H1 (cell line): ENCODE measurements around the gene MAGEC2. TPM values are rescaled to one million over a fixed set of nuclear protein-coding genes. Genes with fewer than 3 reads are reported as not detected.

Experiments
- CTCF ChIA-PET: fragments of 300-600 bp; sonication (Branson Sonifier 250); formaldehyde crosslinking; loops from one replicate; lab custom pipeline; 2021; ENCODE audit not compliant: partially characterized antibody; lab: Charles Lee
- POLR2A ChIA-PET: fragments of 300-600 bp; sonication (Branson Sonifier 250); formaldehyde crosslinking; loops from one replicate; lab custom pipeline; 2021; ENCODE audit warnings: inconsistent platforms; ENCODE audit not compliant: partially characterized antibody; lab: Charles Lee
- DNase-seq, 2 experiments: peaks; one replicate each; pipeline versions ENCODE4 v3.0.0 to v3.0.0-alpha.2; 2010 to 2022; ENCODE audit warnings: low spot score in 2 of 2, low read depth in 1 of 2, mixed read lengths in 1 of 2
- FAIRE-seq: peaks from 2 replicates; lab custom pipeline; 2011; peaks lifted over from hg19 to GRCh38; lab: Jason Lieb, UNC
- H2AFZ ChIP-seq: 2 replicates; pipeline ENCODE4 v1.8.1; 2012; ENCODE audit warnings: low read length, inconsistent platforms
- H2AK5ac ChIP-seq: 2 replicates; pipeline ENCODE4 v1.6.1; 2013; ENCODE audit warnings: low read depth, low read length
- H2BK120ac ChIP-seq: replicated peaks from 2 replicates; pipeline ENCODE3; 2013; ENCODE audit warnings: low read depth, low read length, inconsistent platforms
- H2BK12ac ChIP-seq: 2 replicates; pipeline ENCODE4 v1.6.1; 2013; ENCODE audit warnings: low read depth, low read length
- H2BK15ac ChIP-seq: 2 replicates; pipeline ENCODE4 v1.6.1; 2013; ENCODE audit warnings: low read length
- H2BK20ac ChIP-seq: 2 replicates; pipeline ENCODE4 v1.6.1; 2013; ENCODE audit warnings: low read length
- H2BK5ac ChIP-seq: 2 replicates; pipeline ENCODE4 v1.6.1; 2013; ENCODE audit warnings: low read depth, low read length
- H3K14ac ChIP-seq: 2 replicates; pipeline ENCODE4 v1.6.1; 2013; ENCODE audit warnings: inconsistent platforms; ENCODE audit not compliant: insufficient read length
- H3K18ac ChIP-seq: 2 replicates; pipeline ENCODE4 v1.6.1; 2013; ENCODE audit warnings: low read length; ENCODE audit errors: extremely low read depth
- H3K23ac ChIP-seq: 2 replicates; pipeline ENCODE4 v1.6.1; 2013; ENCODE audit warnings: inconsistent platforms; ENCODE audit not compliant: insufficient read length
- H3K23me2 ChIP-seq: 2 replicates; pipeline ENCODE4 v1.6.1; 2013; ENCODE audit warnings: low read depth, low read length
- H3K27ac ChIP-seq: 2 replicates; pipeline ENCODE4 v1.6.1; 2011; ENCODE audit warnings: low read depth, low read length, inconsistent platforms
- H3K27me3 ChIP-seq, 4 experiments: replicated peaks in 1 of 4; 1 replicate in 1 of 4; 2 replicates in 3 of 4; pipeline versions ENCODE4 v1.6.1 to v1.8.1; 2011 to 2013; ENCODE audit warnings: low read length in 3 of 4, mild to moderate bottlenecking in 3 of 4, inconsistent platforms in 2 of 4, mixed read lengths in 2 of 4, moderate library complexity in 1 of 4; ENCODE audit not compliant: control insufficient read depth in 3 of 4, insufficient read depth in 3 of 4; ENCODE audit errors: extremely low read depth in 1 of 4
- H3K36me3 ChIP-seq, 4 experiments: 2 replicates each; pipeline versions ENCODE4 v1.6.1 to v1.8.1; 2011 to 2013; ENCODE audit warnings: mild to moderate bottlenecking in 4 of 4, low read length in 3 of 4, moderate library complexity in 2 of 4, control low read depth in 1 of 4, inconsistent platforms in 1 of 4; ENCODE audit not compliant: insufficient read depth in 4 of 4, control insufficient read depth in 2 of 4
- H3K4ac ChIP-seq: replicated peaks from 2 replicates; pipeline ENCODE3; 2013; ENCODE audit warnings: low read length, low read depth, mixed read lengths, inconsistent platforms; ENCODE audit not compliant: insufficient read length
- H3K4me1 ChIP-seq, 4 experiments: replicated peaks in 1 of 4; 1 replicate in 1 of 4; 2 replicates in 3 of 4; pipeline versions ENCODE4 v1.6.1 to v1.8.1; 2011 to 2013; ENCODE audit warnings: low read length in 3 of 4, inconsistent platforms in 2 of 4, mixed read lengths in 1 of 4; ENCODE audit not compliant: insufficient read depth in 4 of 4, control insufficient read depth in 3 of 4
- H3K4me2 ChIP-seq, 2 experiments: 2 replicates each; pipeline versions ENCODE4 v1.6.1 to v1.8.1; 2011 to 2013; ENCODE audit warnings: low read depth in 2 of 2, low read length in 2 of 2, control low read depth in 1 of 2, inconsistent platforms in 1 of 2, mild to moderate bottlenecking in 1 of 2; ENCODE audit not compliant: insufficient read depth in 1 of 2
- H3K4me3 ChIP-seq, 4 experiments: fragments of 200-600, 300-600 bp in 1 of 4; sonication (generic), shearing (Covaris generic), sonication (Bioruptor Twin) in 1 of 4; 2 replicates each; pipeline versions ENCODE4 v1.5.1 to v1.8.1; 2011 to 2016; ENCODE audit warnings: low read length in 4 of 4, low read depth in 3 of 4, control low read depth in 2 of 4, inconsistent platforms in 2 of 4, mild to moderate bottlenecking in 2 of 4, mixed read lengths in 1 of 4, moderate library complexity in 1 of 4; ENCODE audit not compliant: insufficient read depth in 2 of 4; ENCODE audit errors: extremely low read depth in 1 of 4
- H3K56ac ChIP-seq: replicated peaks from 2 replicates; pipeline ENCODE3; 2013; ENCODE audit warnings: low read depth, mild to moderate bottlenecking, mixed read lengths, low read length, inconsistent platforms; ENCODE audit not compliant: insufficient read length
- H3K79me1 ChIP-seq: 2 replicates; pipeline ENCODE4 v1.6.1; 2013; ENCODE audit warnings: low read depth, low read length, control low read depth
- H3K79me2 ChIP-seq, 2 experiments: 2 replicates each; pipeline versions ENCODE4 v1.6.1 to v1.8.1; 2012 to 2013; ENCODE audit warnings: low read length in 2 of 2, mild to moderate bottlenecking in 2 of 2, inconsistent platforms in 1 of 2; ENCODE audit not compliant: insufficient read depth in 2 of 2, control insufficient read depth in 1 of 2
- H3K9ac ChIP-seq, 4 experiments: replicated peaks in 1 of 4; 1 replicate in 1 of 4; 2 replicates in 3 of 4; pipeline versions ENCODE4 v1.6.1 to v1.8.1; 2011 to 2013; ENCODE audit warnings: low read depth in 3 of 4, low read length in 3 of 4, control low read depth in 2 of 4, mild to moderate bottlenecking in 2 of 4, moderate library complexity in 2 of 4, inconsistent platforms in 1 of 4; ENCODE audit errors: extremely low read depth in 1 of 4
- H3K9me3 ChIP-seq, 2 experiments: 2 replicates each; pipeline versions ENCODE4 v1.6.1 to v1.8.1; 2012 to 2013; ENCODE audit warnings: mild to moderate bottlenecking in 2 of 2, moderate library complexity in 2 of 2, control low read depth in 1 of 2, inconsistent platforms in 1 of 2, low read depth in 1 of 2, low read length in 1 of 2, mixed read lengths in 1 of 2; ENCODE audit not compliant: insufficient read depth in 2 of 2
- H4K20me1 ChIP-seq, 2 experiments: replicated peaks in 1 of 2; 2 replicates each; pipeline versions ENCODE3 to v1.8.1; 2011 to 2013; ENCODE audit warnings: inconsistent platforms in 2 of 2, low read length in 2 of 2, mild to moderate bottlenecking in 1 of 2; ENCODE audit not compliant: insufficient read depth in 2 of 2, control insufficient read depth in 1 of 2
- H4K5ac ChIP-seq: 2 replicates; pipeline ENCODE4 v1.6.1; 2013; ENCODE audit warnings: low read length, low read depth, mixed read lengths, inconsistent platforms; ENCODE audit not compliant: insufficient read length
- H4K8ac ChIP-seq: 2 replicates; pipeline ENCODE4 v1.8.0; 2013; ENCODE audit warnings: mild to moderate bottlenecking, moderate library complexity, low read length, inconsistent platforms; ENCODE audit not compliant: insufficient read depth; ENCODE audit errors: extremely low read depth
- H4K91ac ChIP-seq: replicated peaks from 2 replicates; pipeline ENCODE3; 2013; ENCODE audit warnings: low read length, mixed read lengths, inconsistent platforms; ENCODE audit not compliant: insufficient read length
- WGBS, 2 experiments: shearing (Covaris generic) in 1 of 2; methylation state at CpG; one replicate each; pipeline versions ENCODE4 v1.1.6 to v1.1.7; 2013 to 2015; ENCODE audit warnings: low lambda C conversion rate in 2 of 2, mixed read lengths in 2 of 2, inconsistent platforms in 1 of 2, low coverage in 1 of 2, missing lambda C conversion rate in 1 of 2; ENCODE audit not compliant: insufficient replicate concordance in 2 of 2, insufficient coverage in 1 of 2, insufficient read length in 1 of 2; ENCODE audit errors: extremely low coverage in 1 of 2, missing lambda C conversion rate in 1 of 2; 5-methylcytosine and 5-hydroxymethylcytosine counted together
- polyA plus RNA-seq, 7 experiments: library from polyadenylated mRNA; depleted of rRNA in 3 of 7; stranded (reverse) in 5 of 7; unstranded in 2 of 7; fragments of >200 nt in 5 of 7; fragments of 200-250 nt in 2 of 7; gene quantifications; 1 replicate in 5 of 7; 2 replicates in 1 of 7; 4 replicates in 1 of 7; pipeline versions ENCODE4 v1.2.1 to v1.2.3, GENCODE V29; 2011 to 2013; ENCODE audit warnings: missing spikeins in 2 of 7, mixed read lengths in 2 of 7
- total RNA-seq: library from RNA; stranded (reverse); fragmentation: NEBNext Ultra II Directional; extraction: Animal tissue kit (Norgen Biotek cat#: 25700); gene quantifications from 2 replicates; pipeline ENCODE4 v1.2.1, GENCODE V29; 2021
- TF ChIP-seq, protein P1 (sequence below): fragments of 300-600 bp; sonication (generic); IDR thresholded peaks from 2 replicates; pipeline ENCODE4 v1.7.1; 2012; ENCODE audit warnings: low read length, moderate library complexity, mild to moderate bottlenecking, inconsistent platforms; ENCODE audit not compliant: insufficient replicate concordance

Gene MAGEC2
- total and polyA plus RNA-seq, 2 of the 8 experiments (the other 6 are each of a cell fraction or from before 2014, with no cell fraction given), result not detected

GRCh38 chrX:142251680-142252079 lies 46.6 kb upstream of the MAGEC2 start:
- DNase-seq (no peak), FAIRE-seq (no peak)
- H2BK20ac ChIP-seq, result no peak overlapping the region
- H4K5ac ChIP-seq, result no peak overlapping the region
- H2BK5ac ChIP-seq, result no peak overlapping the region
- H2BK120ac ChIP-seq, result no peak overlapping the region
- no peak overlapping the region for H3K4ac ChIP-seq
- no peaks in the 10 kb centered on the region for H3K27me3 ChIP-seq
- H3K23me2 ChIP-seq, result no peaks in the 10 kb centered on the region
- no peak overlapping the region for H2AK5ac ChIP-seq
- no peaks in the 10 kb centered on the region for H3K36me3 ChIP-seq
- H2BK15ac ChIP-seq, result no peak overlapping the region
- H4K20me1 ChIP-seq, result no peaks in the 10 kb centered on the region
- no peaks in the 10 kb centered on the region for H3K79me1 ChIP-seq
- H4K91ac ChIP-seq, result no peak overlapping the region
- no peak overlapping the region for H3K14ac ChIP-seq
- H3K79me2 ChIP-seq, result no peaks in the 10 kb centered on the region
- CTCF ChIA-PET, result no interaction called here
- H3K4me1 ChIP-seq, result no peaks in the 10 kb centered on the region
- H3K18ac ChIP-seq, result no peak overlapping the region
- WGBS, 2 experiments, result 87% methylated on average over 3 of the region's 4 CpGs; no CpG with 5 or more reads in 1 of the 2 experiments
- H3K4me3 ChIP-seq, result no peak overlapping the region
- H4K8ac ChIP-seq, result no peak overlapping the region
- H2BK12ac ChIP-seq, result no peak overlapping the region
- no peak overlapping the region for H2AFZ ChIP-seq
- H3K9ac ChIP-seq, result no peak overlapping the region
- POLR2A ChIA-PET, result no interaction called here
- H3K9me3 ChIP-seq, result no peaks in the 10 kb centered on the region
- H3K27ac ChIP-seq, result no peak overlapping the region
- no peak overlapping the region for H3K56ac ChIP-seq
- no peak overlapping the region for H3K4me2 ChIP-seq
- no peak overlapping the region for H3K23ac ChIP-seq
- TF ChIP-seq, protein P1, sequence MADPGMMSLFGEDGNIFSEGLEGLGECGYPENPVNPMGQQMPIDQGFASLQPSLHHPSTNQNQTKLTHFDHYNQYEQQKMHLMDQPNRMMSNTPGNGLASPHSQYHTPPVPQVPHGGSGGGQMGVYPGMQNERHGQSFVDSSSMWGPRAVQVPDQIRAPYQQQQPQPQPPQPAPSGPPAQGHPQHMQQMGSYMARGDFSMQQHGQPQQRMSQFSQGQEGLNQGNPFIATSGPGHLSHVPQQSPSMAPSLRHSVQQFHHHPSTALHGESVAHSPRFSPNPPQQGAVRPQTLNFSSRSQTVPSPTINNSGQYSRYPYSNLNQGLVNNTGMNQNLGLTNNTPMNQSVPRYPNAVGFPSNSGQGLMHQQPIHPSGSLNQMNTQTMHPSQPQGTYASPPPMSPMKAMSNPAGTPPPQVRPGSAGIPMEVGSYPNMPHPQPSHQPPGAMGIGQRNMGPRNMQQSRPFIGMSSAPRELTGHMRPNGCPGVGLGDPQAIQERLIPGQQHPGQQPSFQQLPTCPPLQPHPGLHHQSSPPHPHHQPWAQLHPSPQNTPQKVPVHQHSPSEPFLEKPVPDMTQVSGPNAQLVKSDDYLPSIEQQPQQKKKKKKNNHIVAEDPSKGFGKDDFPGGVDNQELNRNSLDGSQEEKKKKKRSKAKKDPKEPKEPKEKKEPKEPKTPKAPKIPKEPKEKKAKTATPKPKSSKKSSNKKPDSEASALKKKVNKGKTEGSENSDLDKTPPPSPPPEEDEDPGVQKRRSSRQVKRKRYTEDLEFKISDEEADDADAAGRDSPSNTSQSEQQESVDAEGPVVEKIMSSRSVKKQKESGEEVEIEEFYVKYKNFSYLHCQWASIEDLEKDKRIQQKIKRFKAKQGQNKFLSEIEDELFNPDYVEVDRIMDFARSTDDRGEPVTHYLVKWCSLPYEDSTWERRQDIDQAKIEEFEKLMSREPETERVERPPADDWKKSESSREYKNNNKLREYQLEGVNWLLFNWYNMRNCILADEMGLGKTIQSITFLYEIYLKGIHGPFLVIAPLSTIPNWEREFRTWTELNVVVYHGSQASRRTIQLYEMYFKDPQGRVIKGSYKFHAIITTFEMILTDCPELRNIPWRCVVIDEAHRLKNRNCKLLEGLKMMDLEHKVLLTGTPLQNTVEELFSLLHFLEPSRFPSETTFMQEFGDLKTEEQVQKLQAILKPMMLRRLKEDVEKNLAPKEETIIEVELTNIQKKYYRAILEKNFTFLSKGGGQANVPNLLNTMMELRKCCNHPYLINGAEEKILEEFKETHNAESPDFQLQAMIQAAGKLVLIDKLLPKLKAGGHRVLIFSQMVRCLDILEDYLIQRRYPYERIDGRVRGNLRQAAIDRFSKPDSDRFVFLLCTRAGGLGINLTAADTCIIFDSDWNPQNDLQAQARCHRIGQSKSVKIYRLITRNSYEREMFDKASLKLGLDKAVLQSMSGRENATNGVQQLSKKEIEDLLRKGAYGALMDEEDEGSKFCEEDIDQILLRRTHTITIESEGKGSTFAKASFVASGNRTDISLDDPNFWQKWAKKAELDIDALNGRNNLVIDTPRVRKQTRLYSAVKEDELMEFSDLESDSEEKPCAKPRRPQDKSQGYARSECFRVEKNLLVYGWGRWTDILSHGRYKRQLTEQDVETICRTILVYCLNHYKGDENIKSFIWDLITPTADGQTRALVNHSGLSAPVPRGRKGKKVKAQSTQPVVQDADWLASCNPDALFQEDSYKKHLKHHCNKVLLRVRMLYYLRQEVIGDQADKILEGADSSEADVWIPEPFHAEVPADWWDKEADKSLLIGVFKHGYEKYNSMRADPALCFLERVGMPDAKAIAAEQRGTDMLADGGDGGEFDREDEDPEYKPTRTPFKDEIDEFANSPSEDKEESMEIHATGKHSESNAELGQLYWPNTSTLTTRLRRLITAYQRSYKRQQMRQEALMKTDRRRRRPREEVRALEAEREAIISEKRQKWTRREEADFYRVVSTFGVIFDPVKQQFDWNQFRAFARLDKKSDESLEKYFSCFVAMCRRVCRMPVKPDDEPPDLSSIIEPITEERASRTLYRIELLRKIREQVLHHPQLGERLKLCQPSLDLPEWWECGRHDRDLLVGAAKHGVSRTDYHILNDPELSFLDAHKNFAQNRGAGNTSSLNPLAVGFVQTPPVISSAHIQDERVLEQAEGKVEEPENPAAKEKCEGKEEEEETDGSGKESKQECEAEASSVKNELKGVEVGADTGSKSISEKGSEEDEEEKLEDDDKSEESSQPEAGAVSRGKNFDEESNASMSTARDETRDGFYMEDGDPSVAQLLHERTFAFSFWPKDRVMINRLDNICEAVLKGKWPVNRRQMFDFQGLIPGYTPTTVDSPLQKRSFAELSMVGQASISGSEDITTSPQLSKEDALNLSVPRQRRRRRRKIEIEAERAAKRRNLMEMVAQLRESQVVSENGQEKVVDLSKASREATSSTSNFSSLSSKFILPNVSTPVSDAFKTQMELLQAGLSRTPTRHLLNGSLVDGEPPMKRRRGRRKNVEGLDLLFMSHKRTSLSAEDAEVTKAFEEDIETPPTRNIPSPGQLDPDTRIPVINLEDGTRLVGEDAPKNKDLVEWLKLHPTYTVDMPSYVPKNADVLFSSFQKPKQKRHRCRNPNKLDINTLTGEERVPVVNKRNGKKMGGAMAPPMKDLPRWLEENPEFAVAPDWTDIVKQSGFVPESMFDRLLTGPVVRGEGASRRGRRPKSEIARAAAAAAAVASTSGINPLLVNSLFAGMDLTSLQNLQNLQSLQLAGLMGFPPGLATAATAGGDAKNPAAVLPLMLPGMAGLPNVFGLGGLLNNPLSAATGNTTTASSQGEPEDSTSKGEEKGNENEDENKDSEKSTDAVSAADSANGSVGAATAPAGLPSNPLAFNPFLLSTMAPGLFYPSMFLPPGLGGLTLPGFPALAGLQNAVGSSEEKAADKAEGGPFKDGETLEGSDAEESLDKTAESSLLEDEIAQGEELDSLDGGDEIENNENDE, result no peak
